Liver (tissue), 3 donors: ENCODE data around the gene CHMP5.

Experiments used
- RAD21 ChIP-seq, 2 donors: IDR thresholded peaks; 2 replicates each; pipeline ENCODE4 v1.6.1; 2016; ENCODE audit warnings: antibody characterized with exemption in 2 of 2, mild to moderate bottlenecking in 2 of 2
- TAF1 ChIP-seq: conservative IDR thresholded peaks from 2 replicates; pipeline ENCODE4 v1.6.1; 2016; ENCODE audit warnings: antibody characterized with exemption, mild to moderate bottlenecking
- YY1 ChIP-seq: IDR thresholded peaks from 2 replicates; pipeline ENCODE4 v1.6.1; 2016; ENCODE audit warnings: antibody characterized with exemption, mild to moderate bottlenecking
- TF ChIP-seq, protein P1 (sequence below): fragments of 150-350 bp; IDR thresholded peaks from 2 replicates; pipeline ENCODE4 v1.5.1; 2017; ENCODE audit warnings: improper control_type of control experiment, low read depth, low read length; ENCODE audit not compliant: missing input control
- TF ChIP-seq, protein P2 (sequence below): IDR thresholded peaks from 2 replicates; pipeline ENCODE4 v1.6.1; 2016; ENCODE audit warnings: antibody characterized with exemption
- TF ChIP-seq, protein P3 (sequence below): IDR thresholded peaks from 2 replicates; pipeline ENCODE4 v1.6.1; 2016; ENCODE audit warnings: antibody characterized with exemption
- donor health status: healthy.
- donor health status: healthy.

DNA sequence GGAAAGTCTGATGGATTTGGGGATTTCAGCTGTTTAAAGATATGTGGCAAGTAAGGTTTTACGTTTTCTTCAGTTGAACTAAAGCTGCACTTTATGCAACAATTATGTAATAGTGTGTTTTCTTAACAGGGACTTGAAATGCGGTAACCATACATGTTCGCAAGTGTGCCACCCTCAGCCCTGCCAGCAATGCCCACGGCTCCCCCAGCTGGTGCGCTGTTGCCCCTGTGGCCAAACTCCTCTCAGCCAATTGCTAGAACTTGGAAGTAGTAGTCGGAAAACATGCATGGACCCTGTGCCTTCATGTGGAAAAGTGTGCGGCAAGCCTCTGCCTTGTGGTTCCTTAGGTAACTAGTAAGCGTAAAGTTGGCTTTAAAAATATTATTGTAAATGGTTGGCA lies 53.9 kb downstream of the CHMP5 start:
- TF ChIP-seq, protein P1, sequence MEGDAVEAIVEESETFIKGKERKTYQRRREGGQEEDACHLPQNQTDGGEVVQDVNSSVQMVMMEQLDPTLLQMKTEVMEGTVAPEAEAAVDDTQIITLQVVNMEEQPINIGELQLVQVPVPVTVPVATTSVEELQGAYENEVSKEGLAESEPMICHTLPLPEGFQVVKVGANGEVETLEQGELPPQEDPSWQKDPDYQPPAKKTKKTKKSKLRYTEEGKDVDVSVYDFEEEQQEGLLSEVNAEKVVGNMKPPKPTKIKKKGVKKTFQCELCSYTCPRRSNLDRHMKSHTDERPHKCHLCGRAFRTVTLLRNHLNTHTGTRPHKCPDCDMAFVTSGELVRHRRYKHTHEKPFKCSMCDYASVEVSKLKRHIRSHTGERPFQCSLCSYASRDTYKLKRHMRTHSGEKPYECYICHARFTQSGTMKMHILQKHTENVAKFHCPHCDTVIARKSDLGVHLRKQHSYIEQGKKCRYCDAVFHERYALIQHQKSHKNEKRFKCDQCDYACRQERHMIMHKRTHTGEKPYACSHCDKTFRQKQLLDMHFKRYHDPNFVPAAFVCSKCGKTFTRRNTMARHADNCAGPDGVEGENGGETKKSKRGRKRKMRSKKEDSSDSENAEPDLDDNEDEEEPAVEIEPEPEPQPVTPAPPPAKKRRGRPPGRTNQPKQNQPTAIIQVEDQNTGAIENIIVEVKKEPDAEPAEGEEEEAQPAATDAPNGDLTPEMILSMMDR = no peak
- TF ChIP-seq, protein P2, sequence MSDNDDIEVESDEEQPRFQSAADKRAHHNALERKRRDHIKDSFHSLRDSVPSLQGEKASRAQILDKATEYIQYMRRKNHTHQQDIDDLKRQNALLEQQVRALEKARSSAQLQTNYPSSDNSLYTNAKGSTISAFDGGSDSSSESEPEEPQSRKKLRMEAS = no peak
- TF ChIP-seq TAF1 (no peak), RAD21 (IDR thresholded peaks at IDR 0.05) (no peak), YY1 (no peak)
- TF ChIP-seq, protein P3, sequence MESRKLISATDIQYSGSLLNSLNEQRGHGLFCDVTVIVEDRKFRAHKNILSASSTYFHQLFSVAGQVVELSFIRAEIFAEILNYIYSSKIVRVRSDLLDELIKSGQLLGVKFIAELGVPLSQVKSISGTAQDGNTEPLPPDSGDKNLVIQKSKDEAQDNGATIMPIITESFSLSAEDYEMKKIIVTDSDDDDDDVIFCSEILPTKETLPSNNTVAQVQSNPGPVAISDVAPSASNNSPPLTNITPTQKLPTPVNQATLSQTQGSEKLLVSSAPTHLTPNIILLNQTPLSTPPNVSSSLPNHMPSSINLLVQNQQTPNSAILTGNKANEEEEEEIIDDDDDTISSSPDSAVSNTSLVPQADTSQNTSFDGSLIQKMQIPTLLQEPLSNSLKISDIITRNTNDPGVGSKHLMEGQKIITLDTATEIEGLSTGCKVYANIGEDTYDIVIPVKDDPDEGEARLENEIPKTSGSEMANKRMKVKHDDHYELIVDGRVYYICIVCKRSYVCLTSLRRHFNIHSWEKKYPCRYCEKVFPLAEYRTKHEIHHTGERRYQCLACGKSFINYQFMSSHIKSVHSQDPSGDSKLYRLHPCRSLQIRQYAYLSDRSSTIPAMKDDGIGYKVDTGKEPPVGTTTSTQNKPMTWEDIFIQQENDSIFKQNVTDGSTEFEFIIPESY = no peak
